Middle frontal gyrus (tissue), 1 donor: ENCODE results near the gene TJP3.

ENCODE experiments used
- DNase-seq: peaks from one replicate; pipeline ENCODE4 v3.0.0-alpha.2; 2015; ENCODE audit warnings: low spot score; ENCODE audit errors: extremely low spot score

TJP3 gene

DNA sequence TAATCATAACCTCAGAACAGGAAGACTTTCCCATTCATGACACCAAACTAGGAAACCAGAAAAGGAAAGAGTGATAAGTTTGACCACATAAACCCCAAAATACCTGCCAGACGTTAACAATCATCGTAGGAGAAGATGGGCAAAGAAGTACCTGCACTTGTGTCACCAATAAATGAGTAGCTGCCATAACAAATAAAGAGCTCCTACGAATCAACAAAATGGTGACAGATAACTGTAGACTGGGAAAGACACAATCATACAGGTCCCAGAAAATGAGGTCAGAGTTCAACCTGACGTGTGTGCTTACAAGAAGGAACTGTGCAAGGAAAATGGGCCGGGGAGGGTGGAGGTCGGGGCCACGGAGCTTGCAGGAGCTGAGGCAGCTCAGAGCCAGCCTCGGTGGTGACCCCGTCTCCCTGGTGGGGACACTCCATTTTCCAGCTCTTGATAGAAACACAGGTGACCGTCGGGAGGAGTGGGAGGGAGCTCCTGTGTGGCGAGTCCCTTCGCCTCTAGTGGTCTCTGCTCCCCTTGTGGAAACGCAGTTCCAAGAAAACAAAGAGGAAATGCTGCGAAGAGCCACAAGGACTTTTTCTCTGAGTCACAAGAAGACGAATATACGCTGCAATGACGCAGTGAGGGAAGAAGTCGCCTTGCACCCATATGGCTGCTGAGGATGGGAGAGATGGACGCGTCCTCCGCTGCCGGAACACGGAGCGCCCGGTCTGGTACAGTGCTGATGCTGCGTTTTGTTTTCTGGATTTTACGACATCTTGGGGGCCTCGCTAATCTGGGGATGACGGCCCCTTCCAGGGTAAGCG lies 17.4 kb upstream of the TJP3 start:
- no peak for DNase-seq

DNA sequence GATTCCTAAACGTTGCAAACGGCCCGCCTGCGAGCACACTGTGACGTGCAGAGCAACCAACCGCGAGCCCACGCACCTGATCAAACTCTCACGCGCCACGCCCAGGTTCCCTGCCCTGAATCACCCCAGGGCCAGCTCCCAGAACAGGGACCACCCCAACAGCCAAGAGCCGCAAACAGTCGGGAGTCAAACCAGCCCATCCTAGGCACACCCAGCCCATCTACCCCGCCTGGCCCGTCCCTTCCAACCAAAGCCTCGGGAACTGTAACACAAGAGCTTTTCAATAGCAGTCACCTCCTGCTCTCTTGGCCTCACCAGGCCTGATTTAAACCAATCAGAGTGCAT lies 16.8 kb upstream of the TJP3 start:
- DNase-seq: no peak

DNA sequence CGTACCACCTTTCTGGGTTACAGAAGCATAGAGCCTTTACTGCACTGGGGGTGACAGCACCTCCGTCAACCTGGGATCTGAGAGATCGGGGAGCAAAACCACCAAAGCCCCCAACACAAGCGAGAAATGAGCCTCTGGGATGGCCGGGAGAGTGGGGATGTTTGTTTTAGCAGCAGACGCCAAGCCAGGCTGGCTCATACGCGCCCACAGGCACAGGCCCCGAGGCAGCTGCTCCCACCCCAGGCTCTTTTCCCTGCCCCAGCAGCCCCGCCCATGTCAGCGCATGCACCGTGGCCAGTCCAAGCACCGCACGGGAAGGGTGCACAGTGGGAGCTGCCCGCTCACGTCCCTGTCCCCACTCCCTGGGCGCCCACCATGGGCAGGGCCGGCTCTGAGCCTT lies 16.5 kb upstream of the TJP3 start:
- DNase-seq: no peak

DNA sequence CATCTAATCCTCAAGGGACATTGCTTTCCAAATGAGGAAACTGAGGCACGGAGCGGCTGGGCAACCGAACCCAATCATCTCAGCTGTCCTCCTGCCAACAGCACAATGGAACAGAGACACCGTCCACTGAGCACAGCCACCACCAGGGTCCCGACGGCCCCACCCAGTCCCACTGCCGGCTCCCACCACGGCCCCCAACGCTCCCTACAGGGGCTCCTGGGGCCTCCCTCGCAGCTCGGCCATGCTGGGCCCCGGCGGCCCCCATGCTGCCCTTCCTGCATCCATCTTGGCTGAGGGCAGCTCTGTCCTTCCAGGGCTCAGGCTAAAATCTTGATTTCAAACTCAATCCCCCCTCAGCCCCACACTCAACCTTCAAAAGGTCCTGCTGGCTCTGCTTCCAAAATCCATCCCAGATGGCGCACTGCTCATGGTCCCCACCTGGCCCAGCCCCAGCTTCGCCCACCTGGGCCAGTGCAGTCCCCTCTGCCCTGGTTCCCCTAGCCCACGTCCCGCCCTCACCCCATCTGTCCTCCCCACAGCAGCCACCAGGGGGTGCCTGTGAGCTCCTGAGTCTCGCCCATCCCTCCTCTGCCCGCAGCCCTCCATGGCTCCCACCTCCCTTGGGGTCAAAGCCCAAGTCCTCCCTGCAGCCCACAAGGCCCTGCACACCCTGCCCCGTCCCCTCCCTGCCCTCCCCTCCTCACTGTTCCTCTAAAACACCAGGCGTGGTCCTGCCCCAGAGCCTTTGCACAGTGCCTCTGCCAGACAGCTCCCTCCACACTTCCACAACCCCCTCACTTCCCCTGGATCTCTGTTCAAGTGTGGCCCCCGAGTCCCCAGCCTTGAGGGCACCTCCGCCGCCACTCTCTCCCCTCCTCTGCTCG lies 15.8 kb upstream of the TJP3 start:
- DNase-seq: no peak

DNA sequence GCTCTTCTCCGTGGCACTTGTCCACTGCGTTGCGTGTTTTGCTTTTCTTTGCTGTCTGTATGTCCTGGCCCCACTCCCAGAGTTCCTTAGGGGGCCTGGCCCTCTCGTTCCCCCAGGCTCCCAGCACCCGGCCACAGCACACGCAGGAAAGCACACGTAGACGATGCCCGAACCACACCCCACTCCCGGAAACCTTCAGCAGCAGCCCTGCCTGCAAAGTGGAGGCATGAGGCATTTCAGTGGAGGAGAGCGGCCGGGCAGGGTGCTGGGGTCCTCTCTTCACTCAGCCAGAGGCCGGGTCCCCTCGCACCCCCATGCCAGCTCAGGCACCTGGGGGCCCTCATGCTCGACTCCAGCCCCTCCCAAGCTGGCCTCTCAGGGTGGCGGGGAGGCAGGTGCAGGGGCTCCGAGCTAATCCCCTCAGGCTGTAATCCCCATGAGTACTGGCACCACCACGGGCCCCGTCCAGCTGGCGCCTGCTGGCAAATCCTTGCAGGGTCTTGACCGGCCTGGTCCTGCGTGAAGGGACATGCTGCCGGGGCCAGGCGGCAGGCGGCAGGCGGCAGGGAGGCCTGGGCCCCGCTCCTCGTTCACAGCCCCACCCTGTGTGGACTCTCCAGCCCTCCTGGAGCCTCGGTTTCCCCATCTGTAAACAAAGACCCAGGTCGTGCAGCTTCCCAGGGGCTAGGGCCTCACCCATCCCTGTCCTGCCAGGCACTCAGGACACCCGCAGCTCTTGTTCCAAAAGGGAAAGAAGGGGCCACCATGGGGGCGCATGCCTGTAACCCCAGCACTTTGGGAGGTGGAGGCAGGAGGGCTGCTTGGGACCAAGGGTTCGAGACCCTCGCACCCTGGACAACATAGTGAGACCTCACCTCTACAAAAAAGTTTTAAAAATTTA lies 14.9 kb upstream of the TJP3 start:
- DNase-seq: no peak

DNA sequence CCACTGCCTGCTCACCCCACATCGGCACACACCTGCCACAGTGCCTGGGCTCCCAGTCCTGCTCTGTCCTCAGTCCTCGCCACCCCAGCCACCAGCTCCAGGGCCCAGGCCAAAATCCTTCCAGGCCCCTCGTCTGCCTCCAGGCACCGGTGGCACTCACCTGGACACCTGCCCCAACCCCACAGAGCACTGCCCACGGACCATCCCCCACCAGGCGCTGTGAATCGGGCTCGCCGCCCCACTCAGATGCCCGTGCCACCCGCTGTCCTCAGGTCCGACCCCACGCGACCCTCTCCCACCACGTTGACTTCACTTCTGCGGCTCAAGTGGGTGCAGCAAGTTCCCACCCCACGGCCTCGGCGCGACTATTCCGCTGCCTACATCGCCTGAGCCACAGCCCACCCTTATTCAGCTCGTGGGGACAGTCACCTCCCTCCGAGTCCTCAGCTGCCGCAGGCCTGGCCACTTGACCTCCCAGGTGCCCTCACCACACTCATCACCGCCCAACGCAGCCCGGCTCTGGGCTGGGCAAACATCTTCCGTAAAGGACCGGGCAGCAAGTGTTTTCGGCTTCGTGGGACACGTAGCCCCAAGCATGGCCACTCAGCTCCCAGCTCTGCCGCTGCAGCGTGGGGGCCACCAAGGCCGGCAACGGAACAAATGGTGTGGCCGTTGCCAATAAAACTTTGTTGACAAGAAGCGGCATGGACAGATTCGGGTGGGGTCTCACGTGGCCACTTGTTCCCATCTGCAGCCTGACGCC lies 13.6 kb upstream of the TJP3 start:
- DNase-seq: no peak

DNA sequence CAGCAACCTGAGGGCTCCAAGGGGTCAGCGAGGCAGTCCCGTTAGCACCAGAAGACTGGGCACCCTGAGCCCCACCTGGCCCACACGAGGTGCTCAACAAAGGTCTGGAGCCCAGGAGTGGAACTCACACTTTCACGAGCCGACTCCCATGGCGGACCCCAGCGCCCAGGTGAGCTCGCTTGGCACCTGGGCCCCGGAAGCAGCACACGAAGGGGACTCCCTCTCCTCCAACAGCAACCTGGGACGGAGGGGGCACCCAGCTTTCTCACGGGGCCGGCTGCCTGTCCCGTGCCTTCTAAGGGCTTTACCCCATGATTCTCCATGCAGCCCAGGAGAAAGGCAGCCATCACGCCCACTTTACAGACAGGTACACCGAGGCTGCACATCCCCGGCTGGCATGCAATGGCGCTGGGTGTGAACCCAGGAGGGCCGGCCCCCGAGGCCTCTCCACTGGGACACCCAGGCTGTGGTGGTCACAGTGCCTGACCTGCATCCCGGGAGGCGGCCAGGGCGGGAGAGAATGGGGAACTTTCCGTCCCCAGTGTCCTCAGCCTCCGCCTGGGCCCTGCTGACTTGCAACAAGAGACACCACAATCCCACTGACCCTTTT lies 13.0 kb upstream of the TJP3 start:
- no peak for DNase-seq

DNA sequence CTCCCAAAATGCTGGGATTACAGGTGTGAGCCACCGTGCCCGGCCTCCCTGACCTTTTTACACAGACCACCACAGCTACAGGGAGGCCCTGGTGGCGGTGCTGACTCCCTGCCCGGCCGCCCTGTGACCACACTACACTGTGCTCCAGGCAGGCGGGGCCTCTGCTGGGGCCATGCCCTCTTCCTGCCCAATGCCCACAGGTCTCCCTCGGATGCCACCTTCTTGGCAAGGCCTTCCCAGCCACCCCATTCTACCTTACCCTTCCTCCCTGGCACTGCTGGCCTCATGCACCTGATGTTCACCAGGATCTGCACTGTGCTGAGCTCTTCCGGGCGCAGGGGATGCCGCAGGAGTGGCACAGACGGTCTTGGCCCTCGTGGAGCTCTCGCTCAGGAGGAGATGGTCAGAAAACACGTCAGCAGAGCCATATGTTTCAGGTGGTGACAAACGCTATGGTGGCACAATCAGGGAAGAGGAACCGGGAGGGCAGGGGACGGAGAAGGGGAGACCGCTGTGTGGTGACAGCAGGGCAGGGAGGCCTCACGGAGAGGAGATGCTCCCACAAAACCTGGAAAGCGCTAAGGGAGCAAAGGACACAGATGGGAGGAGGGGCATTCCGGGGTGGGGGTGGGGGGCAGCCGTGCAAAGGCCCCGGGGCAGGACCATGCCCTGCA lies 12.1 kb upstream of the TJP3 start:
- no peak for DNase-seq

DNA sequence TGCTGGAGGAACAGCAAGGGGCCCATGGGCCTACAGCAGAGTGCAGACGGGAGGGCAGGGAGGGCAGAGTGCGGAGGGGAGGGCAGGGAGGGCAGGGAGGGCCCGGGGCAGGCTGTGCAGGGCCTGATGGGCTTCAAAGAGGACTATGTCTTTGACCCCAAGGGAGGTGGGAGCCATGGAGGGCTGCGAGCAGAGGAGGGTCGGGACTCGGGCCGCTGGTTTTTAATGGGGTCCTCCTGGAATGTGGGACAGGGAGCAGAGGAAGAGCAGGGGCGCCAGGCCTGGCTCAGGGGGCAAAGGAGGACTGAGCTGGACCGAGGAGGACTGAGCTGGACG lies 11.6 kb upstream of the TJP3 start:
- no peak for DNase-seq

DNA sequence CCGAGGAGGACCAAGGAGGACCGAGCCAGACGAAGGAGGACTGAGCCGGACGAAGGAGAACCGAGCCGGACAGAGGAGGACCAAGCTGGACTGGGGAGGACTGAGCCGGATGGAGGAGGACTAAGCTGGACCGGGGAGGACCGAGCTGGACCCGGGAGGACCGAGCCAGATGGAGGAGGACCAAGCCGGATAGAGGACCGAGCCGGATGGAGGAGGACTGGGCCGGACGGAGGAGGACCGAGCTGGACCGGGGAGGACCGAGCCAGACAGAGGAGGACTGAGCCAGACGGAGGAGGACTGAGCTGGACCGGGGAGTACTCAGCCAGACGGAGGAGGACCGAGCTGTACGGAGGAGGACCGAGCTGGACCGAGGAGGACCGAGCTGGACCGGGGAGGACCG lies 11.1 kb upstream of the TJP3 start:
- DNase-seq: no peak

DNA sequence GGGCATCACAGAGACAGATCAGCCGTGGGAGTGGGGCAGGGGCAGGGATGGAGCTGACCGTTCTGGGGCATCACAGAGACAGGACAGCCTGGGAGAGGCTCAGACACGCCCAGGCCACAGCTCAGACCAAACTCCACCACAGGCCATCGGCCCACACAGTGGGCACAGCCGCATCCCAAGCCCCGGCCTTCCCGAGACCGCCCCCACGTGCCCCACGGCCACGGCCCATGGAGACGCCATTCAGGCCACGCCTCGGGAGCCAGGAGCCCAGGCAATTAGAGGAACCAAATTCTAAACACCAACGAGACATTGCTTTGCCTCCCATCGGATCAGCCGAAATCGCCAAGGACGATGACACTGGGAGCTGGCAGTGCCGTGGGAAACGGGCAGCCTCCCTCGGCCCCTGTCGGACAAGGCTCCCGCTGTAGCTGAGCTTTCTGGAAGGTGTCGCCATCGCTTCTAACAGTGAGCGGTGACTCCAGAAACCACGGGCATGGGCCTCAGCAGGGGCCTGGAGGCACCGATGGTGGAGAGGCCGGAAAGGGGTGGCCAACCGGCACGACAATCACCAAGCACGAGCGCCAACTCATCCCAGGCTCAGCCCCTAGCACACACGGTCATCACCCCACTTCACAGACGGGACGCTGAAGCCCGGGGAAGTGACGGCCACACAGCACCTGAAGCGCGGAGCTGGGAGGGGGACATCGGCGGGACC lies 10.4 kb upstream of the TJP3 start:
- no peak for DNase-seq

DNA sequence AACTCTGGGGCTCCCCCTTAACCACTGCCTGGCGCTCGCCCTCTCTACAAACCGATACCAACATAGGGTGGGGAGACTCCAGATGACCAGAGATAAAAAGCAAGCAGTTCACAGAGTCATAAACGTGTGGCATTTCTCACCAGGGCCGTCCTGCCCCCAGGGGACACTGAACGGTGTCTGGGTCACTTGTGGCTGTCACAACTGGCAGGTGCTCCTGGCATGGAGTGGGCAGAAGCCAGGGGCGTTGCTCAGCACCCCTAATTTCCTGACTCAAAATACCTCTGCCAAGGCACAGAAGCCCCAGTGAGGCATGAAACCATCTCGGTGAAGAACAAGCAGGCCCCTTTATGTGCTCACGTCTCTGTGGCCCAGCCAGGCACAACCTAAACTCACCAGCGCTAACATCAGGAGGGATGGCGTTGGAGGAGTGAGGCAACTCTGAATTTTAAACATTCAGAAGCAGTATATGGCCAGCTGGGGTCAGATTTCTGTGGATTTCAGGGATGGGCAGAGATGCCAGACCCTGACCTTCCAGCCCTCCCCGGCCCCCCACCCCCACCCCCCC lies 9.7 kb upstream of the TJP3 start:
- no peak for DNase-seq

DNA sequence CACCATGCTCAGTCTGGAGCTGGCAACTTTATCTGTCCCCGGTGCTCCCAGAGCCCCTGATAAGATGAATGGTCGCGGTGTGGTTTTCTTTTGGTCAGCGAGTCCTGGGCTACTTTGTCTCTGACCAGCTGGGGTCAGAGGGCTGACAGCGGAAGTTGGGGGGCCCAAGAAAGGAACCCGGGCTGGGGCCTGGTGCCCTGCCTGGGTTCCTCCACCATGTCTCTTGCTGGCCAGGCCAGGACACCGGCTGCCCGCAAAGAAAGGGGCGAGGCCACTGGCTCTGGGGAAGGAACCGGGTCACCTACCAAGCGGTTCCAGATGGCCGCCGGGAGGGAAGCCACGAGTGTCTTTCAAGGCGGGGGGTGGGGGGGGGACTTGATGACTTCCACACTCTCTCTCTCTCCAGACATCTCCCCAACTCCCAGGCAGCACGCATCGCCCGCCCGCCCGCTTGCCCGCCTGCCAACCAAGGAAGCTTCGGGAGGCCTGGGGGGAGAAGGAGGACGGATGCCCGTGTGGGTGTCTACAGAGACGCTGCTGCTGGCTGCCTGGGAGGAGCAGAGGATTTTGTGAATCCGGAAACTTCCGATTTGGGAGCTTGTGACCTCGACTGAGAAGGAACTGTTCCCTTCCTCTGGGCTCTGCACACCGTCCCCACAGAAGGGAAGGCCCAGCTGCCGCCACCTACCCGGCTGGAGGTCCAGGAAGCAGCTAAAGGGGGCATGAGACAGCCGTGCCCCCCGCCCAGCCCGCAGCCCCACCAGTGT lies 9.0 kb upstream of the TJP3 start:
- DNase-seq: peak; percentile 21

DNA sequence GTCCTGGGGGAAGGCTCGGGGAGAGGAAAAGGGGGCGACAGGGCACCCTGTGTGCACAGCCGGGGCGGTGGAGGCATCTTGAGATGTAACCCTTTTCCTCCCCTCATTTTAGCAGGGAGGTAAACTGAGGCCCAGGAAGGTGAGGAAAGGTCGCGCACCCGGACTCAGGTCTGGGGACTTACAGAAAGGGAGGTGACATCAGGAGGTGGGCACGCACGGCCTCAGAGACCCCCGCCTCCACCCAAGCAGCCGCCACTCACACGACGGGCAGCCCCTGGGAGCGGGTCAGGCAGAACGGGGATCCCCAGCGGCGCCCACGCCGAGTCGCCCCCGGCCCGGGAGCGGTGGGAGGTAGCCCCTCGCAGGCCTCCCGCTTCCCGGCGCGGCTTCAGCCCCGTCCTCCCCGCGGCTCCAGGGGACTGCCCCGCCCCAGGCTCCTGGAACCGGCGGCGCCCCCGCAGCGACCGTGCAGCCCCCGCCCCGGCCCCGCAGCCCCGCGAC lies 8.4 kb upstream of the TJP3 start:
- DNase-seq: no peak

DNA sequence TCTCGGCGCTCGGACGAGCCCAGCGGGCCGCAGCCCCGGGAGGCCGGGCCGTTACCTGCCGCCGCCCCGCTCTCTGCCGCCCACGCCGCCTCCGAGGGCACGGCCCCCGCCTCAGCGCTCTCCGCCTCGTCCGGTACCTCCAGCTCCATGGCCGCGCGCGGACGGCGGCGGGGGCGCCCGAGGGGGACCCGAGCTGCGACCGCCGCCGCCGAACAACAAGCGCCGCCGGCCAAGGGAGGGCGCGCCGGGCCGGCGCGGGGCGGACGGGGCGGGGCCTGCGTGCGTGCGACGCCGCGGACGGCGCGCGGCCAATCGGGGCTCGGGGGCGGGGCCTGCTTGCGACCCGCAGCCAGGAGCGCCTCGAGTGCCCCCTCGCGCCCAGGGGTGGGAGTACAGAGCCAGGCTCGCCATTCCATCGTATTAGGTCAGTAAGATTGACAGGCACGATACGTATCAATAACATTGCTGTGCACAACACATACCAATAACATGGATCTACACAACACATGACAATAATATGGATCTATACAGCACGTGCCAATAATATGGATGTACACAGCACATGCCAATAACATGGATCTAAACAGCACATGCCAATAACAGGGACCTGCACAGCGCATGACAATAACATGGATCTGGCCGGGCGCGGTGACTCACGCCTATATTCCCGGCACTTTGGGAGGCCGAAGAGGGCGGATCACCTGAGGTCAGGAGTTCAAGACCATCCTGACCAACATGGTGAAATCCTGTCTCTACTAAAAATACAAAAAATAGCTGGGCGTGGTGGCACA lies 7.7 kb upstream of the TJP3 start, which contains the start of gene PIP5K1C:
Gene PIP5K1C, minus strand, starts transcription at position 227 of the 791 bp plus-strand sequence. Its CDS starts 78 bp downstream, at position 149.
- peak; percentile 78 for DNase-seq

DNA sequence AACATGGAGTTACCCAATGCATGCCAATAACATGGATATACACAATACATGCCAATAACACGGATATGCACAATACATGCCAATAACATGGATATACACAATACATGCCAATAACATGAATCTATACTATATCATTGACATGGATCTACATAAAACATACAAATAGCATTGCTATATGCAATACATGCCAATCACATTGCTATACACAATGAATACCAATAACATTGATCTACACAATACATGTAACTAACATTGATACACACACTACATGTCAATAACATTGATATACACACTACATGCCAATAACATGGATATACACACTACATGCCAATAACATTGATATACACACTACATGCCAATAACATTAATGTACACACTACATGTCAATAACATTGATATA lies 7.0 kb upstream of the TJP3 start:
- no peak for DNase-seq

DNA sequence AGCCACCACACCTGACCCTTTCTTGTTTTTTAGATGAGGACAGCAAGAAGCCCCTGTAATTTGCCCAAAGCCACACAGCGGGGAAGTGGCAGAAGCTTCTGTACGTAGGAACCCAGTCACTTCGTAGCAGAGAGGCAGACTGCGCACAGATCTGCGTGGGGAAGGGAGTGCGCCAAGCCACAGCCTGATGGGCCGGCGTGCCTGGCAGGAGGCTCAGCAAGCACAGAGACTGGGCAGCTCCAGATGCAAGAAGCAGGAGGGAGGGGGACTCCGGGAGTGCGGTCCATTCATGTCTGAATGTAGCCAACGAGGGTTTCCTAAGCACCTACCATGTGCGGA lies 347 bp upstream of the TJP3 start:
- DNase-seq: no peak
